ENCODE results near the gene PPIL1. TPM values are rescaled to one million over a fixed set of nuclear protein-coding genes. Genes with fewer than 3 reads are reported as not detected.

The PPIL1 gene
- total RNA-seq, 4 donors from 2014 or later, result 17.5 to 31.6 (median 20.9) TPM

GRCh38 chr6:36826520-36827227 is 47.9 kb downstream of the PPIL1 start:
- TF ChIP-seq CTCF (IDR thresholded peaks at IDR 0.05), result no peak
- DNase-seq (ENCODE audit: low spot score) (no peak), ATAC-seq (ENCODE audit: low FRiP score) (no peak)

- TF ChIP-seq CTCF (IDR thresholded peaks at IDR 0.05), result no peak
- ATAC-seq (ENCODE audit: low FRiP score), result no peak
- no peak for DNase-seq (ENCODE audit: low spot score)
These were observed 48.6 kb downstream of the PPIL1 start for GRCh38 chr6:36825994-36826393.

GRCh38 chr6:36825452-36825851 is 49.2 kb downstream of the PPIL1 start:
- ATAC-seq (ENCODE audit: low FRiP score), result no peak
- DNase-seq (ENCODE audit: low spot score), result no peak
- TF ChIP-seq CTCF (IDR thresholded peaks at IDR 0.05), result no peak

GRCh38 chr6:36824253-36824652 is 50.4 kb downstream of the PPIL1 start:
- DNase-seq (ENCODE audit: low spot score) (no peak), ATAC-seq (ENCODE audit: low FRiP score) (no peak)
- no peak for TF ChIP-seq CTCF (IDR thresholded peaks at IDR 0.05)

- ATAC-seq (ENCODE audit: low FRiP score) (no peak), DNase-seq (ENCODE audit: low spot score) (no peak)
- no peak for TF ChIP-seq CTCF (IDR thresholded peaks at IDR 0.05)
These were observed 51.0 kb downstream of the PPIL1 start for GRCh38 chr6:36823421-36824096.

GRCh38 chr6:36822506-36823269 is 51.9 kb downstream of the PPIL1 start:
- ATAC-seq (ENCODE audit: low FRiP score) (no peak), DNase-seq (ENCODE audit: low spot score) (no peak)

More at GRCh38 chr6:36822506-36823269, 51.9 kb downstream of the PPIL1 start:
- TF ChIP-seq CTCF (IDR thresholded peaks at IDR 0.05), result no peak

Data from omental fat pad (tissue), 4 donors.